22Rv1 (cell line): ENCODE data around the gene MRPL19.
A peak's percentile ranks its signal among the peaks of the same experiment; 100 is the strongest.

Source experiments
- H3K27ac ChIP-seq: fragments of 450-650 bp; 2 replicates; pipeline ENCODE4 v1.5.1; 2017
- ZFX ChIP-seq: fragments of 450-650 bp; IDR thresholded peaks from 2 replicates; pipeline ENCODE4 v1.6.1; 2017; ENCODE audit warnings: antibody characterized with exemption, borderline replicate concordance
- TF ChIP-seq, protein P1 (sequence below): fragments of 450-650 bp; IDR thresholded peaks from 2 replicates; pipeline ENCODE4 v1.5.1; 2017; ENCODE audit warnings: mild to moderate bottlenecking

Gene MRPL19

DNA sequence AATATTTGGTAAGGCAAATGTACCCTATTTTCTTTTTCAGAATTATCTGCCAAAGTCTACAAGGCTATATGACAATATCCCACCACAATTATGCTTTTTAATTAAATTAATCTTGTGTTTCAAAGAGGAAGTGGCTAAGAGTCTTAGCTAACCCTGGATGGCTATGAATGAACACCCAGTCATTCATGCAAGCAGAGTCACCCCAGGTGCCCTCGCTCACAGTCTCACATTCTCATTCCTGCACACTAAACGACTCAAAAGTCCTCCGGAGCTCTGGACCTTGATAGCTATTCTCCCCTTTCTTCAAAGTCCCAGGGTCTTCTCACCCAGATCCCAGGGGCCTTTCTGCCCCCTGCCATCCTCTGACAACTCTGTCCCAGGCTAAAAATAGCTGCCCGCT is 42.1 kb upstream of the MRPL19 start:
- no peak overlapping the region for H3K27ac ChIP-seq

DNA sequence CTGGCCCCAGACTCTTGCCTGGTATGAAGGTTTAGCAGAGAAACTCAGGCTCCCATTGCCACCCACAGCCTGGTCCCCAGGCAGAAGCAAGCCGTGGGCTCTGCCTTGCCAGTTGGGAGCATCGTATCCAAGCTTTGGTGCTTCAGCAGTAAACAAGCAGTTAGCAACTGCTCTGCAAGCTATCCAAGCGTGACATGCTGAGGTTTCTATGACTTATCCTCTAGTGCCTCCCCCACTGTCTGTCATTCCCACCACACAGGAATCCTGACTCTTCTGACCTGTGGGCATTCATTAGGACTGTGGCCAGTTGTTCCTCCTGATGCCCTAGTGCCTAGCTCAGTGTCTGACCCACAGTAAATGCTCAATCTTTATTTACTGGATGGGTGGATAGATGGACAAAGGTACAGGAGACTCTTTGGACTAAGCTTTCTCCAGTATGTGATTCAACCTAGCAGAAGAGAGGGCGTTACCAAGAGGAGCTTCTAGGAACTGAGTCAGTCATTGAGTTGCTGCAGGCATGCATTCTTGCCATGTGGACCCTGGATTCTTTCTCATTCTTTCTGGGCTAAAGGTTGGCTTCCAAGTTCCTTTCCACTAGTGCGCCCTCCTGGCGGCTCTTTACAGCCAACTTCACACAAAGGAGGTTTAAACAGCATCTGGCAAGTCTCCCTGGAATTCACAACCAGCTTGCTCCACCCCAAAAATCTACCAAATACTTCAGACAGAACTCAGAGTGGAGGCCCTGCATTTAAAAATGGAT is 40.6 kb upstream of the MRPL19 start:
- TF ChIP-seq, protein P1, sequence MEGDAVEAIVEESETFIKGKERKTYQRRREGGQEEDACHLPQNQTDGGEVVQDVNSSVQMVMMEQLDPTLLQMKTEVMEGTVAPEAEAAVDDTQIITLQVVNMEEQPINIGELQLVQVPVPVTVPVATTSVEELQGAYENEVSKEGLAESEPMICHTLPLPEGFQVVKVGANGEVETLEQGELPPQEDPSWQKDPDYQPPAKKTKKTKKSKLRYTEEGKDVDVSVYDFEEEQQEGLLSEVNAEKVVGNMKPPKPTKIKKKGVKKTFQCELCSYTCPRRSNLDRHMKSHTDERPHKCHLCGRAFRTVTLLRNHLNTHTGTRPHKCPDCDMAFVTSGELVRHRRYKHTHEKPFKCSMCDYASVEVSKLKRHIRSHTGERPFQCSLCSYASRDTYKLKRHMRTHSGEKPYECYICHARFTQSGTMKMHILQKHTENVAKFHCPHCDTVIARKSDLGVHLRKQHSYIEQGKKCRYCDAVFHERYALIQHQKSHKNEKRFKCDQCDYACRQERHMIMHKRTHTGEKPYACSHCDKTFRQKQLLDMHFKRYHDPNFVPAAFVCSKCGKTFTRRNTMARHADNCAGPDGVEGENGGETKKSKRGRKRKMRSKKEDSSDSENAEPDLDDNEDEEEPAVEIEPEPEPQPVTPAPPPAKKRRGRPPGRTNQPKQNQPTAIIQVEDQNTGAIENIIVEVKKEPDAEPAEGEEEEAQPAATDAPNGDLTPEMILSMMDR: no peak
- no peak for TF ChIP-seq ZFX
- no peak overlapping the region for H3K27ac ChIP-seq

More for the DNA sequence above, 42.1 kb upstream of the MRPL19 start:
- TF ChIP-seq ZFX: no peak
- TF ChIP-seq, protein P1: no peak

DNA sequence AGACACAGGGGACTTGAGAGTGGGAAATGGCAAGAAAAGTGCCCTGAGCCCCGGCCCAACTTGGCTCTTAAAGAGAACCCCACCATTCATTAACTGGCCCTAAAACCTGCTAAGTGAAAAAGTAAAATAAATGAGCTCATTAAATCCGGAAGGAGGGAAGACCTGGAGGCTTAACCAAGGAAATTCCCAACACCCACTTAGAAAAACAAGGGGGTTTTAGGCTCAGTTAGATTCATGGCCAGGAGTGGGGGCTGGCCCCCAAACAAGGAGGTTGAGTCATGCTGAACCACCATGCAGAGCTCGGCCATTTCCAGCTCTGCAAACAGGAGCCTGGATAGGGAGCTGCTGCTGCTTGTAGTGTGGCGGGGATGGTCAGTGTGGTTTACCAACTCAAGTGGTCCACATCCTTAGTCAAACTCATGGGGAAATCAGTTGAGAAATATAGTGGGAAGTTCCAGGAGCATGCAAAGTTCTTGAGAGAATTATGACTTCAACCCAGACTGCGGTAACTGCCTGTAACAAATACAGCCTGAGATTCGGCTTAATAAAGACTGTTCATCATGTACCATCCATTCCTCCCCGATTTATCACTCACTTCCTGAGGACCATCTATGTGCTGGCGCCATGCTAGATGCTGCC is 39.7 kb upstream of the MRPL19 start:
- TF ChIP-seq, protein P1: no peak
- TF ChIP-seq ZFX: no peak
- H3K27ac ChIP-seq: no peak overlapping the region

DNA sequence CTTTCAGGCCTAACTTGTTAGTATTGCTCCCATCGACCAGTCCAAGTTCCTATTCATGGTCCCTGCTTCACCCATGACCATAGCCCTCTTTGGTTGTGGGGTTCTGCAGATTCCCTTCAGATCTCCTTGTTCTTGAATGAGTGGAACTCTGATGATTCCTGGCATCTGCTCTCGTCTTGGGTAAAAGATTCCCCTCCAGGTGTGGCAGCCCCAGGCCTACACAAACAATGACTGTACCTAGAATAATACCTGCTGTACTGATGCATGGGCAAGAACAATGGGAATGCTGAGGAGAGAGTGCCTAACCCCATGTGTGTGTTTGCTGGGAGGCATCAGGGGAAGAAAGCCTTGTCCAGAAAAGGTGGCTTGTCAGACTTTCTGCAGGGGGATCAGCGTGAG is 39.2 kb upstream of the MRPL19 start:
- TF ChIP-seq, protein P1: no peak
- TF ChIP-seq ZFX: no peak
- no peak overlapping the region for H3K27ac ChIP-seq

DNA sequence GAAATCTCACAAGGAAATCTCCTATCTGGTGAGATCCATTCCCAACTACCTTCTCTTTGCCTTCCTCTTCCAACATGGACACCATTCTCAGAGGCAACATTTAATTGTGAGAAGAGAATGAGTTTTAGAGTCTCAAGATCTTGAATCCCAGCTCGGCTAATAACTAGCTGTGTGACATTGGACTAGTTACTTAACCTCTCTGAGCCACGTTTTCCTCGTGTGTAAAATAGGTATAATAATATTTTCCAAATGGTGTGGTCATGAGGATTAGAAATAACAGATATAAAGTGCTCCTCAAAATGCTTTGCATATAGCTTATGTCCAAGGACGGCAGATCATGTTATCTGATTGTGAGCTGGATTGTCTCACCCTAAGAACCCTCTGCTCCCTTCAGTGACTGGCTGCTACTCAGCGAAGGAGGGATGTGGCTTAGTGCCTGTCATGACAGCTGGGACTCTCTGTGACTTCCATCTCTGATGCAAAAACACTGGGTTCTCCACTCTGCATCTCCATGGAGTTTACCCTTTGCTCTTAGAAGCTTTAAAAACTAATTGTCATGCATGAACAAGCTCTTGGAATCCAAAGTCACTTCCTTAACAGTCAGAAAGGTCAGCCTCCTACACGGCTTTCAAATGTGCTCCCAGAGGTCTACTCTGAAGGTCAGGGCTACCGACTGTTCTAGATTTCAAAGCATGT is 38.4 kb upstream of the MRPL19 start:
- TF ChIP-seq, protein P1: no peak
- TF ChIP-seq ZFX: no peak
- H3K27ac ChIP-seq: no peak overlapping the region

DNA sequence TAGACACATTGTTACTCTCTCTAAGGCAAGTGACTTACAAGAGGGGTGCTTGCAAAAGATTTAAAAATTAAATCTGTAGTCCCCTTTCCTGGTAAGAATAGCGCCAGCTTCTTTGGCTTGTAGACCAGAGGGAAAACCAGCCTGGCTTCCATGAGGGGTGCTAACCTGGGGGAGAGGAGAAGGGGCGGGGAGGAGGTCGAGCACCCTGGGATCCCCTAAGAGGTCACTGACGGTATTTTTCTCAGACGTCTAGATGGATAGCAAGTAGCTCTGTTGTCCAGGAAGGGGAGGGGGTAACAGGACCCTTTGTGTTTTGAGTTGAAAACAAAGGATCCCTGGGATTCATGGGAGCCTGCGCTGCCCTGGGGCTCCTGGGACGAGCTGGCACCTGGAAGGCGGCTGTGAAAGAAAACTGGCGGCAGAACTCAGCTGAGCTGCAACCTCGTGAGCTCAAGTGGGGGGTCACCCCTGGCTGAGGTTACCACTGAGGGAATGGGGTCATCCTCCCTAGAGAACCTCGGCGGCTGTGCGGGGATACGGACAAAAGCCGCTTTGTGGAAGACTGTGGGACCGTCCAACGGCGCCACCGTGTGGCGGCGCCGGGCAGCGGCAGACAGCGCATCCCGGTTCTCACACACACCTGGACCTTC is 37.8 kb upstream of the MRPL19 start:
- no peak overlapping the region for H3K27ac ChIP-seq

More for the DNA sequence above, 37.8 kb upstream of the MRPL19 start:
- TF ChIP-seq, protein P1: peak; percentile 97
- no peak for TF ChIP-seq ZFX
